Kasumi-1 (cell line): ENCODE results near the gene TSPAN2.

Source experiments
- DNase-seq, 2 experiments: peaks; one replicate each; lab custom pipeline; 2025; lab: John Stamatoyannopoulos, UW

Gene TSPAN2

GRCh38 chr1:115113766-115114165 lies 24.5 kb upstream of the TSPAN2 start:
- DNase-seq, result no peak

GRCh38 chr1:115112496-115113375 lies 23.4 kb upstream of the TSPAN2 start:
- DNase-seq, result peak; percentile 10 to 20

- DNase-seq, result peak; percentile 59 to 64
Observed at GRCh38 chr1:115107516-115108260, 18.4 kb upstream of the TSPAN2 start.

GRCh38 chr1:115105831-115106230 lies 16.5 kb upstream of the TSPAN2 start:
- no peak for DNase-seq

- no peak for DNase-seq
Observed at GRCh38 chr1:115099693-115100050, 10.4 kb upstream of the TSPAN2 start.

GRCh38 chr1:115098979-115099692 lies 9.8 kb upstream of the TSPAN2 start:
- peak; percentile 31 to 37 for DNase-seq

GRCh38 chr1:115092175-115092574 lies 2.9 kb upstream of the TSPAN2 start:
- DNase-seq, result peak in 1 of 2 experiments; percentile 1

- no peak for DNase-seq
Observed at GRCh38 chr1:115091572-115091971, 2.3 kb upstream of the TSPAN2 start.

GRCh38 chr1:115090956-115091355 lies 1.7 kb upstream of the TSPAN2 start:
- no peak for DNase-seq

GRCh38 chr1:115090540-115090939 lies 1.2 kb upstream of the TSPAN2 start:
- no peak for DNase-seq

- no peak for DNase-seq
Observed at GRCh38 chr1:115090186-115090490, 835 bp upstream of the TSPAN2 start.

- DNase-seq, result no peak
Observed at GRCh38 chr1:115088871-115089419, 358 bp downstream of the TSPAN2 start.

- DNase-seq, result no peak
Observed at GRCh38 chr1:115088115-115088778, 1.1 kb downstream of the TSPAN2 start.

- no peak for DNase-seq
Observed at GRCh38 chr1:115086176-115086830, 3.0 kb downstream of the TSPAN2 start.

GRCh38 chr1:115084902-115085511 lies 4.3 kb downstream of the TSPAN2 start:
- no peak for DNase-seq

GRCh38 chr1:115082949-115083348 lies 6.4 kb downstream of the TSPAN2 start:
- DNase-seq, result no peak

- no peak for DNase-seq
Observed at GRCh38 chr1:115078708-115079107, 10.6 kb downstream of the TSPAN2 start.

- no peak for DNase-seq
Observed at GRCh38 chr1:115077984-115078330, 11.3 kb downstream of the TSPAN2 start.

GRCh38 chr1:115077286-115077983 lies 11.9 kb downstream of the TSPAN2 start:
- no peak for DNase-seq

- no peak for DNase-seq
Observed at GRCh38 chr1:115076384-115076915, 12.9 kb downstream of the TSPAN2 start.
